ENCODE measurements around the gene MYBBP1A.

MYBBP1A gene

DNA sequence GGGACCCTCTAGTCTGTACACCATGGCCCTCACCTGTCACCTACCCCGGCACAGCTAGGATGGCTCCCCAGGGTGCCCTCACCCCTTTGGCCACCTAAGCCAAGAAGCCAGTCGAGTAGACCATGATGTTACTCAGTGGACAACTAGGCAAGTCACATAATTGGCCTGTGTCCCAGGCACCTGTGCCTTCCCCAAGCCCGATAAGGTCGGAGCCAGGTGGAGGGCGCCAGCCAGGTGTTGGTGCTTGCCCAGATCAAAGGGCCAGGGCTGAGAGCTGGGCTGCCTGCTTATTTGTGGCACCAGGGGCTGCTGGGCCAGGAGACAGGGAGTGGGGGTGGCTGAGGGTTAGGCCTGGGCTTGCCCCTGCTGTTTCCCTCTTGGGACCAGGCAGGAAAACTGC lies 39.7 kb downstream of the MYBBP1A start:
- no peak for DNase-seq

DNA sequence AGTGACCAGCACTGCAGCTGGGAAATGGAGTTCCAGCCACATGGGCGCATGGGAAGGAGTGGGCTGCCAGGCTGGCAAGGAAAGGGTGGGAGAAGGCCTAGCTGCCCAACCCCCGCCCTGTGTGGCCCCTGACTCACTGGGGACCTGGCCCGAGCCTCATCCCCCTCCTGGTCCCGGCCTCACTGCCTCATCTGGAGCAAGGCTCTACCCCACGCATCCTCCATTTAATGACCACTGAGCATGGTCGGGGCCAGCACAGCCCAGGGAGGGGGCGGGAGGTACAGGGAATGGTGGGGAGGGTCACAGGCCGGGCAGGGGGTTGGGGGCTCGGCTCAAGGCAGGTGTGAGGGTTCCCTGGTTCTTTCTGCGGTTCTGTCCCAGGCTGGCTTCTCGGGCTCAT lies 40.4 kb downstream of the MYBBP1A start:
- no peak for DNase-seq

DNA sequence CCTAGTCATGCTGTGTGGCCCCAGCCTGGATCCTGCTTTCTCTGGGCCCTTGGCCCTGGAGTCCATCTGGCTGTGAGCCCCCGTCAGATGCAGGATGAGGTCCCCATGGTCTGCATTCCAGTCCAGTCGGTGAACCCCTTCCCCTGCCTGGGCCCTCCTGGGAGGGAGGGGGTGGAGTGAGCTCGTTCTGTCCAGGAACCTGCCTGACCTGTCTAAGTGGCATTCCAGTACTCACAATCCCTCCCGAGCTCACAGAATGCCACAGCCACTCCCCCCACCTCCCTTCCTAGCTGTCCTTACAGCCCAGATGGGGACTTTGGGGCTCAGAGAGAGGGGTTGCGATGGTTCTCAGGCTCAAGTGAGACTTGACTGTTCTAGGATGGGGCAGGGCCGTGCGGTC lies 41.0 kb downstream of the MYBBP1A start:
- no peak for DNase-seq

- no peak for DNase-seq
Measured at GRCh38 chr17:4513113-4514032, 41.8 kb downstream of the MYBBP1A start.

DNA sequence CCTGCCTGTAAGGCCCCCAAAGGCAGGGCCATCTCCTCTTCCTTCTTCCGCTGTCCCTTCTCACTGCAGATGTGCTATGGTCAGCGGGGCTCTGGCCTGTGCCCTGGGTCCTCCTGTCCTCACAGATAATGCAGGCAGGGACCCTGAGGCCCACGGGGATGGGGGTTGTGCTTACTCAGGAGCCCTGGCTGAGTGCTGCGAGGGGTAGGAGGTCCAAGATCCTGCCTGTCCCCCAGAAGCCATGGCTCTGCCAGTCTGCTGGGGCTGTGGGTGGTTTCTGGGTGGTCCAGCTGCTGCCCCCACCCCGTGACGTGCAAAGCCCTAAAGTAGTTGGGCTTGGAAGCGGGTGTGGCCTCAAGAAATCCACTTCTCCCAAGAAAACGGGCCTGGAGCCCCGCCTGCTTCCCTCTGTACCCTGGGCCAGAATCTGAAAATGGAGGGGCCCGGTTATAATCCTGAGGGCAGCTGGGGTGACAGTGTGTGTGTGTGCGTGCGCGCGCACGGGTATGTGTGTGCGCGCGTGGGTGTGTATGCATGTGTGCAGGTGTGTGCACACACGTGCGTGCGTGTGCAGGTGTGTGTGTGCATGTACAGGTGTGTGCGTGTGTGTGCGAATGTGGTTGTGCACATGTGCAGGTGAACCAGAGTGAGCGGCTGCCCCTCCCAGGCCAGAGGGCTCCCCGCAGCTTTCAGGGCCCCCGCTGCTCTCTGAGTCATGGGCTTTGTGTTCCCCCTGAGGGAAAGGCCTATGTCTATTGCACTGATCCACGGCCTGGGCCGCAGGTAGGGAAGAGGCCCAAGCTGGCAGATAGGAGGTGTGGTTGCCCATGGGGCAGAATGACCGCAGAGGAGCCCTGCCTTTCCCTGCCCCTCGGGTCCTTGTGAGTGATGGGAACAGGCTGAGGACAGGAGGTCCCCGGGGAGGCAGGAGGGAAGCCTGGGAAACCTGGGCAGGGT lies 42.8 kb downstream of the MYBBP1A start:
- no peak for DNase-seq

DNA sequence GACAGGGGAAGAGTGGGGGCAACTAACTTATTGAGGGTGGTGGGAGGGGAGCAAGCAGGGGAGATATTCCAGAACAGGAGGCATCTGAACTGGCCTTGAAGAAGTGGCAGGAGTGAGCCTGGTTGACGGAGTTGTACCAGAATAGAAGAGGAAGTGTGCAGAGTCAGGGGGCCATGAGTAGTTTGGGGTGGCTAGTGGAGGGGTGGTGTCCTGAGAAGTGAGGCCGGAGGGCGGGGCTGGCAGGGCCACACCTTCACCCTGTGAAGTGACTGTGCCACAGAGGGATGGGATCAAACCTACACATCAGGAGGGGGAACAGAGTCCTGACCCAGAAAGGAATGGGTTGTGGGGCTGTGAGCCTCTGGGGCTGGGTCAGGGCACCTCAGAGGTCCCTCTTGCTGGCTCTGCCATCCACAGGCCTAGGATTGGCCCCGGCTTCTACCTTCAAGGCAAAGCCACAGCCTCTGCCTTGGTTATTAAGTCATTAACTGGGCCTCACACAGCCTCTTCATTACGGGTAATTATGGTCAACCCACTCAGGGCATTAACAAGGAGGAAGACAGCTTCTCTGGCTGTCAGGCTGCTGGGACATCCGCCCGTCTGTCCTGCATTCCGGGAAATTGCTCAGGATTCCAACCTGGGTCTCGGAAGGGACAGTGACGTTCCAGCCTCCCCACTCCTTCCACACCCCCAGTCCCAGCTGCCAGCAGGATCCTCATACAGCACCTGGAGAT lies 43.8 kb downstream of the MYBBP1A start:
- peak; percentile 23 for DNase-seq

DNA sequence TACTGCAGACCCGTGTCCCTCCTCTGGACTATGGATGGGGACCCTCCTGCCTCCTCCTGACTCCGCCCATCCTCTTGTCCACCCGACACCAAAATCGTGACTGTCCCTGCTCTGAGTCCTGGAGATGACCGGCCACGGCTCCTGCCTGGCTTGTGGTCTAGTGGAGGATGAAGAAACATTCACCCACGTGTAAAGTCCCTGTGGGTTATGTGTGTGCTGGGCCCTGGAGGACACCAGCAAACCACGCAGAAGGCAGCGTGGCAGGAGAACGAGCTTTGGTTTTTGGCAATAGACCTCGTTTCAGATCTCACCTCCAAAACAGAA lies 44.6 kb downstream of the MYBBP1A start:
- DNase-seq: no peak

GRCh38 chr17:4509923-4510617 lies 45.1 kb downstream of the MYBBP1A start:
- DNase-seq: no peak

DNA sequence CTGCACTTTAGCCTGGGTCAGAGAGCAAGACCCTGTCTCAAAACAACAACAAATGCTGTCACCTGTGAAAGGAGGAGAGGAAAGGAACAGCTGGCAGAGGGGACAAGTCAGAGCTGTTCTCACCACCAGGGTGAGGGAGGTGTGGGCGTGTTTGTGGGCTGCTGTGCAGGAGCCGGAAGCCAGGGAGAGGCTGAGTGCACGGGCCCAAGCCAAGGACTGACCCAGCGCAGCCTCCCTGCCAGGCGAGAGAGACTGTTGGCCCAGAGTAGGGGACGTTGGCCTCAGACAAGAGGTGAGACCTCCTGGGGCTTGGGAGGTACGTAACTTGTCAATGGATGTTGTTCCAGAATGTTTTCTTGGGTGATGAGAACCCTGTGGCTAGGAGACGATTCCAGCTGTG lies 45.8 kb downstream of the MYBBP1A start:
- DNase-seq: peak; percentile 19

- no peak for DNase-seq
Measured at GRCh38 chr17:4508207-4508606, 47.0 kb downstream of the MYBBP1A start.

- no peak for DNase-seq
Measured at GRCh38 chr17:4507361-4508111, 47.6 kb downstream of the MYBBP1A start.

DNA sequence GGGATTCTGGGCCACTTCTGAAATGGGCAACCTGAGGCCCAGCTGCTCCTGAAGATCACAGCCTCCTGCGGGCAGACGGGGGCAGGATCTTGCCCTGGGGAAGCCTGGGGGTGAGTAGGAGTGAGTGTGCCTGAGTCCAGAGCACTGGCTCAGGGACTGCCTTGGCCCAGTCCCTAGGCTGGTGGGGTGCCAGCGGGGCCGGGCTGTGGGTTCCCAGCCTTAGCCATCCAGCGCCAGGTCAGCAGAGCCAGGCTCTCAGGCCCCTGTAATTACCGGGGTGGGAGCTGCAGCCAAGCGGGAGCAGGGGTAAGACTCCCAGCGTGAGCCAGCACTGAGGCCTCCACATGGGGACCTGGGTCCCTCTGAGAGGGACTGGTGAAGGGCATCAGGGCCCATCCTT lies 48.3 kb downstream of the MYBBP1A start:
- no peak for DNase-seq

DNA sequence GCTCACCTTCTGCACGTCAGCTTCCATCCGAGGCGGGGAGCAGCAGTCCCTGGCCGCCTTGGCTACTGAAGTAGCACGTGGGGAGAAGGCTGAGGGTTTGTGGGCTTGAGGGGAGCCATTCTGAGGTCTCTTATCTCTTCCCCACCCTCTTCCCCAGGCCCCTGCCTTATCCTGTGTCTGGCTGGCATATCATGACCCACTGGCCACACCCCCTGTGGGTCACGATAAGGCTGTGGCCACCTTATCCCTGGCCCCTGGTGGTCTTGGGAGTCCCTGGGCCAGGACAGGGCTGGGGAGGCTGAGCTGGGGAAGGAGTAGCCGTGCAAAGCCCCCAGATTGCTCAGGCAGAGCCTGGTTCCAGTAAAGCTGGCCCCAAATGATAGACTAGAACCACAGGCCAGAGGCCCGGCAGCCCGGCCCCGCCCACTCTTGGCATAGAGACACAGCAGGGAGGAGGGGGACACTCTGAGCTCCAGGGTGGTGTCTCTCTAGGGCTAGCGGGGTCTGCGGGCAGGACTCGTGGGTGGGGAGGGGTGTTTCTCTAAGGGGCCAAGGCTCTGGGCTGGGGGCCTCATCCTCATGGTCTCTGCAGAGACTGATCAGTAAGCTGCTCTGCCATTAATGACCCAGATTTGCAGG lies 48.9 kb downstream of the MYBBP1A start:
- DNase-seq: peak; percentile 10

GRCh38 chr17:4505187-4505586 lies 50.0 kb downstream of the MYBBP1A start:
- DNase-seq: no peak

DNA sequence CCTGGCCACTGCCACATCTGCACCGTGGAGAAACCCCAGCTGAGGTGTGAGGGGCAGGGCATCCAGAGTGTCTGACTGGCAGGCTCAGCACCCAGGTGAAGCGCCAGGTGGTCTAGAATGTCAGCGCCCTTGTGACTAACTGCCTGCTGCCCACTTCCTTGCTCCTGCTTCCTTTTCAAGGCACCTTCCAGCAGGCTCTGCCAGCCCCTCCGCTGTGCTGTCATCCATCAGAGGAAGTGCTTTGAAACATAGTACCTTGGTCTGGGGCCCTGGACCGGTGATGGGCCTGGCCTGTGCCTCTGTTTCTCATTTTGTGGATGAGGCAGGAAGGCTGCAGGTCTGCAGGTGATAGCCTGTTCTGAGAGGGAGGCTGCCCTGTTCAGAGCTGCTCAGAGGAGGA lies 51.0 kb downstream of the MYBBP1A start:
- no peak for DNase-seq

DNA sequence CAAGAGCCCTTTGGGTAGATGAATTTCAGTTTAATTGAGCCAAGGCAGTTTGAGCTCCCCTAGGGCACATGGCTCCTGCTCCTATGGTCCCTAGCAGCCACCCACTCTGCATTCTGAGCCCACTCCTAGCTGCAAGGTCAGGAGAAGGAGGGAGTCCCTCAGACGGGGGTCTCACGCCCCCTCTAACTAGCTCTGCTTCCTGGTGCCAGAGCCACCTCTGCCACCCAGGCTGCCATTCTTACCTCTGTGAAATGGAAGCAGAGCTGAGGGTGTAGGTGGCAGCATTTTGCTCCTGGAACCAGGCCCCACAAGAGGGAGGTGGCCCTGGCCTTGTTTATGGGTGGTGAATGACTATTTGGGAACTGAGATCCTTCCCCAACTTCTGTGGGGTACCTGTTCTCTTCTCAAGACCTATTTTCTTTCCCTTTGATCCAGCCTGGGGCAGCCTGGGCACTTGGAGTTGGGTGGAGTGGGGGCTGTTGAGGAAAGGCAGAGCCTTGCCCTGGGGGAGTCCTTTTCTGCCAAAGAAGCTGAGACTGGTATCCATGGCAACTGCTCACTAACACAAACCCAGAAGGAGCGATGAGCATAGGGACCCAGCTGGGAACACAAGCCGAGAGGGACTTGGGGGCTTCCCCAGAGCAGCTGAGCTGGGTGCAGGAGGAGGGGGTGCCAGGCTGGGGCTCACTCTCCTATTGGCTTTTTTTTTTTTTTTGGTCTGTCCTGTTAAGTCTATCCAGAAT lies 51.7 kb downstream of the MYBBP1A start:
- no peak for DNase-seq

DNA sequence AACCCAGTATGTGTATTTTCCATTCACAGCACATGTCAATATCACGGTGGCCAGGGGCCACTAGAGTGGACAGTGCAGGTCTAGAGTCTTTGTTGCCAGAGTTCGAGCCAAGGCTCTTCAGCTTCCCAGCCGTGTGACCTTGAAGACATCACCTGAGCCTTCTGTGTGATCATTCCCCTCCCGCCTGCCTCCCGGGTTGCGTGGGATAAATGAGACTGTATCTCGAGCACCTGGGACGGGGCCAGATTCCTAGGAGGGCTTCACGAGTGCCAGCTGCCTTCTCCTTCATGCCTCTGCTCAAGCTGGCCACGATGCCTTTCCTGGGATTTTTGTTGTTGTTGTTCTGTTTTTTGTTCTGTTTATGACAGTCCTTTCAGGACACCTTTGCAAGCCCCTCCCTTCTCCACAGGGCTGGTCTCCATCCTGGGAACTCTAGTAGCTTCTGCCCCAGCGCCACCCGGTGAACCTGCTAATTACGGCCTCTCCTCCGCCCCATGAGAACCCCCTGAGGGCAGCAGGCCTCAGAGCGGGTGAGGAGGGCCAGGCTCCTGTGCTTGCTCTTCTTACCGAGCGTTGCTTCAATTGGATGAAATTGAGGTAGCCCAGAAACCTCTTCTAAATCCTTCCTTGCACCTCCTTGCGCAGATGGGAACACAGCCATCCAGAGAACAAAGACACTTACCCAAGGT lies 52.6 kb downstream of the MYBBP1A start:
- no peak for DNase-seq

- peak; percentile 96 for DNase-seq
Measured at GRCh38 chr17:4501295-4501949, 53.8 kb downstream of the MYBBP1A start.

- DNase-seq: peak; percentile 54
Measured at GRCh38 chr17:4500191-4500571, 55.0 kb downstream of the MYBBP1A start.
